Sigmoid colon (tissue), 3 donors: ENCODE measurements around the gene GALNT10.

ENCODE experiments used
- POLR2A ChIP-seq, 2 donors: fragments of 450-650 bp; IDR thresholded peaks; one replicate each; pipeline ENCODE4 v1.6.1; 2016; ENCODE audit warnings: antibody characterized with exemption in 2 of 2, mild to moderate bottlenecking in 2 of 2, moderate library complexity in 2 of 2
- TF ChIP-seq, protein P1 (sequence below), 4 experiments: fragments of 450-650 bp in 3 of 4; fragments of 200-600 bp in 1 of 4; IDR thresholded peaks; one replicate each; pipeline ENCODE4 v1.5.1; 2016 to 2019; ENCODE audit warnings: antibody characterized with exemption in 4 of 4, mild to moderate bottlenecking in 3 of 4, moderate library complexity in 2 of 4

DNA sequence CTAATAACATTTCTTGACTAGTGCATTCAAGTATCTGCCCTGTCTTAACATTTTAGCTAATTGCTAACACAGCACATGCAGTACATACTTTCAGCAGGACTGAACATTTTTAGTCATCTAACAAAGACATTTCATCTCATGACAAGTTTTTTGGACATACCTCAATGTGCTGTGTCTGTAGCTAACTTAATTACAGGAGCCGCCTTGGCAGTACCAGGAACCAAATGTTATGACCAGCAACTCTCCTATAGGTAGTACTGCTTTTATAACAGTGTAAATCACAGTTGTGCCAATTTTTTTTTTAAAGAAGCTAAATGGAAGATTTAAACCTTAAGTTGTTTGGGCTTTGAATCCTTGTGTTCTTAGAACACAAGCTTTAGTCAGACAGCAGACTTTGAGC lies 155.9 kb downstream of the GALNT10 start:
- TF ChIP-seq, protein P1, sequence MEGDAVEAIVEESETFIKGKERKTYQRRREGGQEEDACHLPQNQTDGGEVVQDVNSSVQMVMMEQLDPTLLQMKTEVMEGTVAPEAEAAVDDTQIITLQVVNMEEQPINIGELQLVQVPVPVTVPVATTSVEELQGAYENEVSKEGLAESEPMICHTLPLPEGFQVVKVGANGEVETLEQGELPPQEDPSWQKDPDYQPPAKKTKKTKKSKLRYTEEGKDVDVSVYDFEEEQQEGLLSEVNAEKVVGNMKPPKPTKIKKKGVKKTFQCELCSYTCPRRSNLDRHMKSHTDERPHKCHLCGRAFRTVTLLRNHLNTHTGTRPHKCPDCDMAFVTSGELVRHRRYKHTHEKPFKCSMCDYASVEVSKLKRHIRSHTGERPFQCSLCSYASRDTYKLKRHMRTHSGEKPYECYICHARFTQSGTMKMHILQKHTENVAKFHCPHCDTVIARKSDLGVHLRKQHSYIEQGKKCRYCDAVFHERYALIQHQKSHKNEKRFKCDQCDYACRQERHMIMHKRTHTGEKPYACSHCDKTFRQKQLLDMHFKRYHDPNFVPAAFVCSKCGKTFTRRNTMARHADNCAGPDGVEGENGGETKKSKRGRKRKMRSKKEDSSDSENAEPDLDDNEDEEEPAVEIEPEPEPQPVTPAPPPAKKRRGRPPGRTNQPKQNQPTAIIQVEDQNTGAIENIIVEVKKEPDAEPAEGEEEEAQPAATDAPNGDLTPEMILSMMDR (IDR thresholded peaks at IDR 0.05), result no peak
- no peak for TF ChIP-seq POLR2A (IDR thresholded peaks at IDR 0.05)
